Liver (tissue), 9 donors: Measurements from ENCODE around the gene SCG3. TPM values are rescaled to one million over a fixed set of nuclear protein-coding genes. Genes with fewer than 3 reads are reported as not detected.

ENCODE experiments used
- DNase-seq: peaks from one replicate; pipeline ENCODE4 v3.0.0-alpha.2; 2017; ENCODE audit warnings: low spot score
- H3K27ac ChIP-seq, 2 donors: one replicate each; pipeline ENCODE4 v1.7.0; 2013; ENCODE audit warnings: inconsistent platforms in 2 of 2, low read length in 2 of 2, control low read depth in 1 of 2, low read depth in 1 of 2, mild to moderate bottlenecking in 1 of 2
- H3K27me3 ChIP-seq, 4 donors: one replicate each; pipeline versions ENCODE4 v1.6.1 to v1.7.0; 2013; ENCODE audit warnings: low read length in 3 of 4, inconsistent platforms in 1 of 4, mild to moderate bottlenecking in 1 of 4, moderate library complexity in 1 of 4; ENCODE audit not compliant: control insufficient read depth in 4 of 4, insufficient read depth in 4 of 4
- H3K36me3 ChIP-seq, 4 donors: one replicate each; pipeline versions ENCODE4 v1.6.1 to v1.7.0; 2013; ENCODE audit warnings: low read length in 3 of 4, mild to moderate bottlenecking in 3 of 4, low read depth in 1 of 4, moderate library complexity in 1 of 4; ENCODE audit not compliant: control insufficient read depth in 4 of 4, insufficient read depth in 3 of 4
- H3K4me1 ChIP-seq, 4 donors: one replicate each; pipeline versions ENCODE4 v1.6.1 to v1.7.0; 2013; ENCODE audit warnings: low read length in 3 of 4, mild to moderate bottlenecking in 3 of 4, moderate library complexity in 1 of 4; ENCODE audit not compliant: control insufficient read depth in 4 of 4, insufficient read depth in 4 of 4
- H3K4me3 ChIP-seq, 3 donors: one replicate each; pipeline versions ENCODE4 v1.6.1 to v1.7.0; 2013; ENCODE audit warnings: low read length in 3 of 3, control low read depth in 1 of 3, low read depth in 1 of 3, mild to moderate bottlenecking in 1 of 3
- H3K9ac ChIP-seq, 2 donors: one replicate each; pipeline ENCODE4 v1.7.0; 2013; ENCODE audit warnings: low read length in 2 of 2, mild to moderate bottlenecking in 2 of 2, moderate library complexity in 2 of 2, control low read depth in 1 of 2, low read depth in 1 of 2
- H3K9me3 ChIP-seq, 4 donors: one replicate each; pipeline versions ENCODE4 v1.6.1 to v1.7.0; 2013; ENCODE audit warnings: low read length in 3 of 4; ENCODE audit not compliant: control insufficient read depth in 4 of 4
- ATF3 ChIP-seq: IDR thresholded peaks from 2 replicates; pipeline ENCODE4 v1.6.1; 2016; ENCODE audit warnings: antibody characterized with exemption
- CTCF ChIP-seq: fragments of 150-350 bp; IDR thresholded peaks from 2 replicates; pipeline ENCODE4 v1.5.1; 2017; ENCODE audit warnings: improper control_type of control experiment, low read depth, low read length; ENCODE audit not compliant: missing input control
- EGR1 ChIP-seq, 2 donors: IDR thresholded peaks; 2 replicates each; pipeline ENCODE4 v1.6.1; 2016 to 2018; ENCODE audit warnings: antibody characterized with exemption in 2 of 2, low read depth in 2 of 2
- FOXA1 ChIP-seq: IDR thresholded peaks from 2 replicates; pipeline ENCODE4 v1.6.1; 2016; ENCODE audit warnings: antibody characterized with exemption
- FOXA2 ChIP-seq: IDR thresholded peaks from 2 replicates; pipeline ENCODE4 v1.6.1; 2016; ENCODE audit warnings: antibody characterized with exemption
- GABPA ChIP-seq, 2 donors: IDR thresholded peaks in 1 of 2; conservative IDR thresholded peaks in 1 of 2; 2 replicates each; pipeline ENCODE4 v1.6.1; 2016; ENCODE audit warnings: antibody characterized with exemption in 2 of 2, mild to moderate bottlenecking in 1 of 2, moderate library complexity in 1 of 2
- HNF4A ChIP-seq, 2 donors: conservative IDR thresholded peaks; 2 replicates each; pipeline ENCODE4 v1.6.1; 2016; ENCODE audit warnings: antibody characterized with exemption in 2 of 2, mild to moderate bottlenecking in 2 of 2
- HNF4G ChIP-seq: IDR thresholded peaks from 2 replicates; pipeline ENCODE4 v1.6.1; 2016; ENCODE audit warnings: antibody characterized with exemption
- JUND ChIP-seq, 2 donors: IDR thresholded peaks; 2 replicates each; pipeline ENCODE4 v1.6.1; 2016; ENCODE audit warnings: antibody characterized with exemption in 2 of 2
- MAX ChIP-seq: IDR thresholded peaks from 2 replicates; pipeline ENCODE4 v1.6.1; 2016; ENCODE audit warnings: antibody characterized with exemption
- NR2F2 ChIP-seq: IDR thresholded peaks from 2 replicates; pipeline ENCODE4 v1.6.1; 2016; ENCODE audit warnings: antibody characterized with exemption
- RAD21 ChIP-seq, 2 donors: IDR thresholded peaks; 2 replicates each; pipeline ENCODE4 v1.6.1; 2016; ENCODE audit warnings: antibody characterized with exemption in 2 of 2, mild to moderate bottlenecking in 2 of 2
- REST ChIP-seq: IDR thresholded peaks from 2 replicates; pipeline ENCODE4 v1.6.1; 2016; ENCODE audit warnings: antibody characterized with exemption, mild to moderate bottlenecking
- RXRA ChIP-seq, 2 donors: IDR thresholded peaks; 2 replicates each; pipeline ENCODE4 v1.6.1; 2017 to 2018; ENCODE audit warnings: antibody characterized with exemption in 2 of 2, mild to moderate bottlenecking in 1 of 2
- SP1 ChIP-seq: IDR thresholded peaks from 2 replicates; pipeline ENCODE4 v1.6.1; 2018; ENCODE audit warnings: antibody characterized with exemption, mild to moderate bottlenecking
- TAF1 ChIP-seq: conservative IDR thresholded peaks from 2 replicates; pipeline ENCODE4 v1.6.1; 2016; ENCODE audit warnings: antibody characterized with exemption, mild to moderate bottlenecking
- YY1 ChIP-seq: IDR thresholded peaks from 2 replicates; pipeline ENCODE4 v1.6.1; 2016; ENCODE audit warnings: antibody characterized with exemption, mild to moderate bottlenecking
- ZBTB33 ChIP-seq: IDR thresholded peaks from 2 replicates; pipeline ENCODE4 v1.6.1; 2016; ENCODE audit warnings: antibody characterized with exemption
- WGBS: extraction: QIAGEN DNeasy Blood & Tissue Kit; methylation state at CpG from one replicate; pipeline ENCODE4 v1.1.7; 2013; 5-methylcytosine and 5-hydroxymethylcytosine counted together
- polyA plus RNA-seq, 2 donors: library from polyadenylated mRNA; stranded (reverse) in 1 of 2; unstranded in 1 of 2; fragments of 200-250 nt in 1 of 2; fragments of >200 nt in 1 of 2; fragmentation: Nextera tagmentation in 1 of 2; extraction: Ambion mirVana in 1 of 2; gene quantifications; one replicate each; pipeline versions ENCODE4 v1.2.1 to v1.2.3, GENCODE V29; 2013 to 2015
- total RNA-seq, 2 donors: library from RNA; depleted of rRNA; stranded (reverse); fragments of >200 nt; gene quantifications; one replicate each; pipeline ENCODE4 v1.2.3, GENCODE V29; 2014
- donor health status: healthy.
- donor health status: healthy.
- donor health status: healthy.
- donor health status: healthy.
- donor health status: healthy.

Gene SCG3
- total and polyA plus RNA-seq, 4 donors = under 0.01 to 0.05 (median 0.01) TPM; not detected in 1

- no peak for DNase-seq
- peaks cover 0 to 13% (median 8%) of the 10 kb centered on the region in 4 donors for H3K4me1 ChIP-seq
- WGBS = 61% methylated on average over 5 of the region's 5 CpGs
- H3K9ac ChIP-seq = no peak overlapping the region
- H3K4me3 ChIP-seq = no peak overlapping the region
- H3K36me3 ChIP-seq = peaks cover 0 to 9% (median 0%) of the 10 kb centered on the region in 4 donors
- no peaks in the 10 kb centered on the region for H3K27me3 ChIP-seq
- peak overlapping the region in 1 of 2 donors; percentile 3 for H3K27ac ChIP-seq
- H3K9me3 ChIP-seq = no peaks in the 10 kb centered on the region
- TF ChIP-seq HNF4A (conservative IDR thresholded peaks at IDR 0.05) = no peak
- TF ChIP-seq TAF1 = no peak
- TF ChIP-seq REST = no peak
- TF ChIP-seq GABPA (IDR thresholded peaks at IDR 0.05 in 1 of 2, conservative IDR thresholded peaks at IDR 0.05 in 1 of 2) = no peak
- TF ChIP-seq MAX = no peak
- no peak for TF ChIP-seq FOXA2
- TF ChIP-seq RAD21 (IDR thresholded peaks at IDR 0.05) = no peak
- TF ChIP-seq FOXA1 = no peak
- peak; percentile 92 to 95 for TF ChIP-seq JUND (IDR thresholded peaks at IDR 0.05)
- TF ChIP-seq CTCF = no peak
- no peak for TF ChIP-seq YY1
- TF ChIP-seq ATF3 = no peak
- no peak for TF ChIP-seq HNF4G
- no peak for TF ChIP-seq EGR1 (IDR thresholded peaks at IDR 0.05; ENCODE audit: low read depth in 2 of 2)
- TF ChIP-seq SP1 = no peak
- TF ChIP-seq NR2F2 = peak; percentile 55
- TF ChIP-seq ZBTB33 = no peak
- peak in 1 of 2 donors; percentile 7 for TF ChIP-seq RXRA (IDR thresholded peaks at IDR 0.05)
These were observed 45.2 kb downstream of the SCG3 start for GRCh38 chr15:51726302-51727073.
